Activated CD8-positive, alpha-beta memory T cell treated with anti-CD3 and anti-CD28 coated beads for 36 hours (primary cell): Measurements from ENCODE around the gene RPS17. TPM values are rescaled to one million over a fixed set of nuclear protein-coding genes. Genes with fewer than 3 reads are reported as not detected.

ENCODE experiments used
- CTCF ChIA-PET: fragments of 350-600 bp; sonication (Branson Sonifier 250); formaldehyde crosslinking; loops from one replicate; lab custom pipeline; 2021; ENCODE audit warnings: antibody characterized with exemption; lab: Charles Lee
- POLR2A ChIA-PET: fragments of 350-600 bp; sonication (Branson Sonifier 250); formaldehyde crosslinking; loops from one replicate; lab custom pipeline; 2021; ENCODE audit warnings: antibody characterized with exemption; lab: Charles Lee
- total RNA-seq, 2 experiments: library from RNA; stranded (reverse); gene quantifications; one replicate each; pipeline ENCODE4 v1.2.3, GENCODE V29; 2021

Gene RPS17
- 1,000 to 10,000 TPM; 2,567 to 2,604 TPM for total RNA-seq

- ChIA-PET CTCF (interaction anchor here (1.2 to 2.5 kb wide), 5 partner anchors 10 to 471 kb away, joined by 4 to 13 read pairs (median 6); partner anchors contain the start of gene C15orf40), POLR2A (interaction anchor here (0.6 to 1.9 kb wide), 11 partner anchors 9 to 527 kb away, joined by 3 to 16 read pairs (median 3); partner anchors contain the start of genes BTBD1, C15orf40, RAMAC and WHAMM)
Measured at GRCh38 chr15:82540055-82540983, at the start of gene RPS17. TSS of gene RPS17 (minus strand) at chr15:82540457. CDS start at chr15:82540428, 29 bp downstream.

DNA sequence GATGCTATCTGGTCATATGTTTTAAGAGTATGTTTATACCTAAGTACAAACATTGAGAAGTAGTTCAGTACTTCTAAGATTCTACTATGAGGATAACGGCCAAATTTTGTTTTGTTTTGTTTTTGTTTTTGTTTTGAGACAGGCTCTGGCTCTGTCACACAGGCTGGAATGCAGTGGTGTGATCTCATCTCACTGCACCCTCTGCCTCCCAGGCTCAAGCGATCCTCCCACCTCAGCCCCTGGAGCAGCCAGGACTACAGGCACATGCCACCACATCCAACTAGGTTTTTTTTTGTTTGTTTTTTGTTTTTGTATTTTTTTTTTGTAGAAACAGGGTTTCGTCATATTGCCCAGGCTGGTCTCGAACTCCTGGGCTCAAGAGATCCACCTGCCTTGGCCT lies 47.5 kb upstream of the RPS17 start:
- ChIA-PET CTCF (no interaction called here), POLR2A (no interaction called here)

- CTCF ChIA-PET: no interaction called here
- POLR2A ChIA-PET: interaction anchor here (0.6 kb wide), 1 partner anchor 183 kb away, joined by 3 read pairs; no protein-coding TSS in a partner anchor
Measured at GRCh38 chr15:82585072-82585471, 44.8 kb upstream of the RPS17 start.

- CTCF ChIA-PET: no interaction called here
- POLR2A ChIA-PET: no interaction called here
Measured at GRCh38 chr15:82580713-82581112, 40.5 kb upstream of the RPS17 start.

DNA sequence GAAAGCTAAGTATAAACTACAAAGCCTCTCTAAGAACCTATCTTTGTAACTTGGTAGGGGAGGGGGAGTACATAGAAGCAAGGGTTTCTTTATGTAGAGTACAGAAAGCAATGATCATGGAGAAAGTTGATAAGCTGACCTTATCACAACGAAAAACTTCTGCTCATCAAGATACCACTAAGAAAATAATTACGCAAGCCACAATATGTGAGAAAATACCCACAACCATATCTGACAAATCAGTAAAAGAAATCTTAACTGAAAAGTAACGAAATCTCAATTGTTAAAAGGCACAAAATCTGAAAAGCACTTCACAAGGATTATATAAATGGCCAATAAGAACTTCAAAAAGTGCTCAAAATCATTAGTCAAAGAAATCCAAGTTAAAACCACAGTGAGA lies 35.1 kb upstream of the RPS17 start:
- CTCF ChIA-PET: no interaction called here
- POLR2A ChIA-PET: no interaction called here

- ChIA-PET CTCF (no interaction called here), POLR2A (no interaction called here)
Measured at GRCh38 chr15:82572986-82573385, 32.7 kb upstream of the RPS17 start.

- ChIA-PET CTCF (no interaction called here), POLR2A (no interaction called here)
Measured at GRCh38 chr15:82572311-82572710, 32.1 kb upstream of the RPS17 start.

- POLR2A ChIA-PET: no interaction called here
- CTCF ChIA-PET: no interaction called here
Measured at GRCh38 chr15:82571722-82572222, 31.5 kb upstream of the RPS17 start.

- POLR2A ChIA-PET: no interaction called here
- CTCF ChIA-PET: no interaction called here
Measured at GRCh38 chr15:82570721-82571508, 30.7 kb upstream of the RPS17 start.

DNA sequence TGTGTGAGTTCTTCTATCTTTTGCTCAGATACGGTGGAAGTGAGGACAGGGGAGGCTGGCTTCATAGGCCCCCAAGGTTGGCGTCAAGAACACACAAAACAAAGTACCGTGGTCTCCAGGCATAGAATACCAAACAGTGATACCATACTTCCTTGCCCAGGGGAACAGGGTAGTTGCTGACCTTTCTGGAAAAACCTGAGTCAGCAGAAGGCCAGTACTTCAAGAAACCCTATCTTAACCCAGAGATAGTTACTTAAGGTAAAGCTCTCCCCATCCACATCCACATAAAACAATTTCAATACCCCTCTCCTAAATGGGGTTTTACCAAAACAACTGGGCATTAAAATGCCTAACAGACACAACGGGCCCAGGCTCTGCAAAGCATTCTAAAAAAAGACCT lies 29.6 kb upstream of the RPS17 start:
- ChIA-PET CTCF (no interaction called here), POLR2A (no interaction called here)

GRCh38 chr15:82568986-82569385 lies 28.7 kb upstream of the RPS17 start:
- ChIA-PET CTCF (no interaction called here), POLR2A (no interaction called here)

- POLR2A ChIA-PET: no interaction called here
- CTCF ChIA-PET: no interaction called here
Measured at GRCh38 chr15:82567661-82568060, 27.4 kb upstream of the RPS17 start.

GRCh38 chr15:82566690-82567089 lies 26.4 kb upstream of the RPS17 start:
- ChIA-PET CTCF (no interaction called here), POLR2A (no interaction called here)

- ChIA-PET CTCF (no interaction called here), POLR2A (no interaction called here)
Measured at GRCh38 chr15:82558502-82558901, 18.2 kb upstream of the RPS17 start.

DNA sequence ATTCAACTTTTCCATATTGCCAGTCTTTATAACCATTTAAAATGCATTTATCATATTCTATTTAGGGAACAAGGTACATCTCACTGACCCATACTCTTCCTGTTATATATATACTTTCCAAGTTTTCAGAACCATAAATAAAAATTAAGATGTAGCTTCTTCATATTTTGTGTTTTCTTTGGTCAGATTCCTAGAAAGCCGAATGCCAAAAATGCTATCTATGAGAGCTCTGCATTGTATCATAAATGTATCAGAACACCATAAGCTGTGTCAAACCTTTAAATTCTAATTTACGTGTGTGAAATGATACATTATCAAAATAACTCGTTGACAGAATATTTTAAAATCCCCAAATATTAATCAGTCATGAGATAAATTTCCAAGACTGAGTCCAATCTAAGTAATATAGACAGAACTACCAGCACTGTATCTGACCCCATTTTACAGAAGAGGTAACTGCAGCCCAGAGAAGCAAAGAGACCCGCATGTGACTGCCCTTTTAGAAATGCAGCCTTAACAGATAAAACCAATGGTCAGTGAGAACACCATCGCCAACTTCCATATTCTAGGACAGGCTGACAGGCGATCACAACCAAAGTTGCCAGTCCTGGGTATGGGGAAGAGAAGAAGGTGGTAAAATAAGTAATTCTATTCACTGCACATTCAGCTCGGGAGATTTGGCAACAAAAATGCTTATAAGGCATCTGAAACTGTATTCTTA lies 16.2 kb upstream of the RPS17 start:
- CTCF ChIA-PET: interaction anchor here (1.5 kb wide), 1 partner anchor 15 kb away, joined by 3 read pairs; no protein-coding TSS in a partner anchor

DNA sequence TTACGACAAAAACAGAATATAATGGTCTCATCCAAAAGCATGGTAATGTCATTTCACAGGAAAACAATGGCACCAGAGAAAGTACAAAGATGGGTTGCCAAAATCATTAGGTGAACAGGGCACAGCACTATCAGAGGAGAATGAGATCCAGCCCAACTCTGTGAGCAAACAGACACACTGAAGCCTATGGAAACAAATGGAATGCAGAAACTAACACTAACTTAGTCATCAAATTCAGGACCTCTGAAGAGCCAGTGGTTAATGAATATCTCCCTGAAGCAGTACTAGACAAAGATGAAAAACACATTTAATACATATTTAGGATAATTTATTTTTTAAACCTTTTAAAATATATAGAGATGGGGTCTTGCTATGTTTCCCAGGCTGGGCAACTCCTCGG lies 14.6 kb upstream of the RPS17 start:
- POLR2A ChIA-PET: no interaction called here
- CTCF ChIA-PET: no interaction called here

More for the DNA sequence above, 16.2 kb upstream of the RPS17 start:
- POLR2A ChIA-PET: no interaction called here

- ChIA-PET CTCF (no interaction called here), POLR2A (no interaction called here)
Measured at GRCh38 chr15:82554351-82554750, 14.1 kb upstream of the RPS17 start.

DNA sequence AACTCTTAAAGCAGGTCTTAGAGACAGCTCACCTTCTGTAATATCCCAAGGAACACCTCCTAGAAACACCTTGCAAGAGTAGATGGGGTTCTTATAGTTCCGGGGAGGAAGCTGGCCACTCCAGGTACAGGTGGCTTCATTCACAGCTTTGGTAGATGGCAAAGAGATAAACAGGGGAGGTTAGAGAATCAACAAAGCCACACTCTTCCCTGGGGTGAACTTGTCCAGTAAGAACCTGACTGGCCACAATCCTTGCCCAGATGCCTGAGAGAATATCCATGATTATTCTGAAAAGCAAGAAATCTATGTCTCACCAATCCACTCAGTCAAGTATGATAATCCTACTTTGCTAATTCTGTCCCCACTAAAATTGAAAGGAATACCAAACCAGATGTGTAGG lies 13.6 kb upstream of the RPS17 start:
- ChIA-PET CTCF (no interaction called here), POLR2A (no interaction called here)

GRCh38 chr15:82552861-82553260 lies 12.6 kb upstream of the RPS17 start:
- CTCF ChIA-PET: no interaction called here
- POLR2A ChIA-PET: no interaction called here
